NCI-H524 (cell line): ENCODE results near the gene CLIC3.

ENCODE experiments used
- DNase-seq, 2 experiments: peaks; one replicate each; lab custom pipeline; 2025; lab: John Stamatoyannopoulos, UW

Gene CLIC3

DNA sequence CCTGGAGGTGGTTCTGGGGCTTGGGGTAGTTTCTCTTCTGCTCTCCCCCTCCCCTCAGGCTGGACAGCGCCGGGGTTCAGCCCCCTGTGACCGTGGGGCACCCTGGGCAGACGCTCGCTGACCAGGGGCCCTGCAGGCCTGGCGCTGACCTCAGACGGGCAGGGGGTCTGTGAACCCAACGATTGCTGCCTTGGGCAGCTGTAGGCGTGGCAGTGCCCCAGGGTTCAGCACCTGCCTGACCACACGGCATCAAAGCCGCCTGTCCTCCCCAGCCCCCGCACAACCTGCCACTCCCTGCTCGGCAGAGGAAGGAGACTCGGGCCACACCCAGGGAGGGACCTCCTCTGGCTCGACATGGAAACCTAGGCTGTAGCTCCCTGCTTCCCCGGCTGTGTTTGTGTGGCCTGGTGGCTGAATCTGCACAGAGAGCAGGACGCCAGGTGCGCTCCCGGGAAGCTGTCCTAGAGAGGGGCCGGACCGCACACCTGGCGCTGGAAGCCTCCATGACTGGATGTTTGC is 32.1 kb downstream of the CLIC3 start:
- DNase-seq, result no peak

DNA sequence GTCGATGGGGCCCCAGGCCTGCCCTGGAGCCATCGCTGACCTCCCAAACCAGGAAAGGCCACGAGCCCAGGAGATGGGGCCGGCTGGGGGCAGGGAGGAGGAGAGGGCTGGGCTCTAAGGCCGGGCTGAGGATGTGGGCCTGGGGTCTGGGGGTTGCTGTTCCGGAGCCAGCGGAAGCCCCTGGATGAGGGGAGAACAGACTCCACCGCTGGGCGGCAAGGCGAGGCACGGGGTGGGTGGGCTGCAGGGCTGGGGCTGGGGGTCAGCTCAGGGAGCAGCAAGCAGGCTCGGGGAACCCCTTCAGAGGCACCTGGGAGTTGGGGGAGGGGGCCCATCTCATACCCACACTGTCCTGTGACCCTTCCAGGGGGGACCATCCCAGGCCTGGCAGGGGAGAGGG is 32.6 kb downstream of the CLIC3 start:
- no peak for DNase-seq

DNA sequence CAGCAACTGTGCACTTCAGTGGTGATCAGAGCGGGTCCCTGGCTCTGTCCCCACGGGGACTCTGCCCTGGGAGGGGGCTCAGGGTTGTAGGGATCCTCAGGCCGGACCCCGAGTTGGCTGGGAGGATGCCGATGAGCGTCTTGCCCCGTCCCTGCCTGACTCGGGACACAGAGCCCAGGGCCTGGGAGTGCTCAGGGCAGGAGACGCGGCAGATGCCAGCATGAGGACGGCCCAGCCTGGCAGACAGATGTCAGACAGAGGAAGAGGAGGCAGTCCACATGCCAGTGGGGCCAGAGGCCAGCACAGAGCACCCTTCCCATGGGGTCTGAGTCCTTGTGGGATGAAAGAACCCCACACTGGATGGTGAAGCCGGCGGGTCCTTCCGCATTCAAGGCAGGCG is 33.0 kb downstream of the CLIC3 start:
- DNase-seq, result peak in 1 of 2 experiments; percentile 53

DNA sequence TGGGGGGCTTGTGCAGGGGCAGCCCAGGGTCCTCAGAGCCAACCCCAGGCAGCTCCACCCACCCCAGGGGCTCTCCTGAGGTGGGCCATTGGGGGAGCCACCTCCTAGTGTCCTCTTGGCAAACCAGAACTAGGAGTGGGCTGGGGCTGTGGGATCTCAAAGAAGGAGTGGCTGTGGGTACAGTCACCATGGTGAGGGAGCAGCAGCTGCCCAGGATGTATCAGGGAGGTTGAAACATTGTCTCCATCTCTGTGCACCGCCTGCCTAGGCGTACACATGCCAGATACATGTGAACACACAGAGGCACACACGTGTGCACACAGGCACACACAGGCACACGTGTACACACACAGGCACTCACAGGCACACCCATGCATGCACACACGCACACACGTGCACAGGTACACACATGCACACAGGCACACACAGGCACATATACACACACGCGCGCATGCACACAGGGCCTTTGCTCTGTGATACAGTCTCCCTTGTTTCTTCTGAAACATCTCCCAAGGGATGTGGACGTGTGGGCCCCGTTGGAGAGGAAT is 33.6 kb downstream of the CLIC3 start:
- no peak for DNase-seq

DNA sequence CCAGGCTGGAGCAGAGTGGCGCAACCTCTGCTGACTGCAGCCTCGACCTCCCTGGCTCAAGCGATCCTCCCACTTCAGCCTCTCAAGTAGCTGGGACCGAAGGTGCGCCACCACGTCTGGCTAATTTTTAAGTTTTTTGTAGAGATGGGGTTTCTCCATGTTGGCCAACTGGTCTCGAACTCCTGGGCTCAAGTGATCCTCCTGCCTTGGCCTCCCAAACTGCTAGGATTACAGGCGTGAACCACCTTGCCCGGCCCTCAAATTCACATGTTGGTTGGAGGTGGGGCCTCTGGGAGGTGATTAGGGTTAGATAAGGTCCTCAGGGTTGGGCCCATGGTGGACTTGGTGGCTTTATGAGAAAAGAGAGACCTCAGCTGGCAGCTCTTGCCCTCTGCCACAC is 34.2 kb downstream of the CLIC3 start:
- DNase-seq, result no peak

DNA sequence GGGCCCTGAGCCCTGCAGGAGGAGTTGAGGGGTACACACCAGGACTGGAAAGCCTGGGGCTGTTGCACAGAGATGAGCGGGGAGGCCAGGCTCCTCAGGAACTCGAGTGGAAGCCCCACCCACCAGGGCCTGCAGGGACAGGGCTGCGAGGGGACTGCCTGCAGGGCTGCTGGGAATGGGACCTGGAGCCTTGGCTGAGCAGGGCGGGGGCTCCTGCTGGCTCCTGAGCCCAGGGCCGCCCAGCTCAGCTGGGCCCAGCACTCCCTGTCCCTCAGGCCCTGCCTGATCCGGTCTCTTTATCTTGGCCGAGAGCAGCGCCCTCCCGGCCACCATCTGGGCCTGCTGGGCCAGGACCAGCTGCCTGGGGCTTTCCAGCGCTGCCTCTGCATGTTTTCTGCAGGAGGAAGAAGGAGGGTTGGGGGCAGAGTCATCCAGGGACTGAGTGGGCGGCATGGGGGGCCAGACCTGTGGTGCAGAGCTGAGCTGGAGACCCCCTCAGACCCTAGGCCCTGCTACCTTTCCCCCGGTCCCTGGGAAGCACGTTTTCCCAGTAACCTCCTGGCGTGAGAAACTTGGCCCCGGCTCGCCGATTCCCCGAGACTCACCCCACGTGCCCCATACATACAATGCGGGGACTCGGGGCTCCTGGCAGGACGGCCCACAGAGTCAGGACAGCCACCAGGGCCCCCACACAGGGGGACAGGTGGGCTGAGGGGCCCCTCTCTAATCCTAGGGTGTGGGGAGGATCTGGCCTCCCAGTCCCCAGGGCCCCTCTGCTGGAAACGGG is 34.9 kb downstream of the CLIC3 start:
- DNase-seq, result peak in 1 of 2 experiments; percentile 26

DNA sequence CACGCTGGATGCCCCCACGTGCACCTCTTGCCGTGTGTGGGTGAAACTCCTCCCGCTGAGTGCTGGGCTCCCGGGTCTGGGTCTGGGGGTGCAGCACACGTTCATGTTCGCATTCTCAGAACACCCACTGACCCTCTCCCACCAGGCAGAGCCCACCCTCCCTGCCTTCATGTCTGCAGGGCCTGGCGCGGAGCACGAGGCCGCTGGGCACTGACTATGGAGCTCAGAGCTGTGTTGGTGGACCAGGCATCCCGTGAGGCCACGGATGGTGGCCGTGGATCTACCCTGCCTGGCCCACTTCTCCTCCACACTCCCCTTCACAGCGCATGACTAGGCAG is 35.5 kb downstream of the CLIC3 start:
- DNase-seq, result no peak

DNA sequence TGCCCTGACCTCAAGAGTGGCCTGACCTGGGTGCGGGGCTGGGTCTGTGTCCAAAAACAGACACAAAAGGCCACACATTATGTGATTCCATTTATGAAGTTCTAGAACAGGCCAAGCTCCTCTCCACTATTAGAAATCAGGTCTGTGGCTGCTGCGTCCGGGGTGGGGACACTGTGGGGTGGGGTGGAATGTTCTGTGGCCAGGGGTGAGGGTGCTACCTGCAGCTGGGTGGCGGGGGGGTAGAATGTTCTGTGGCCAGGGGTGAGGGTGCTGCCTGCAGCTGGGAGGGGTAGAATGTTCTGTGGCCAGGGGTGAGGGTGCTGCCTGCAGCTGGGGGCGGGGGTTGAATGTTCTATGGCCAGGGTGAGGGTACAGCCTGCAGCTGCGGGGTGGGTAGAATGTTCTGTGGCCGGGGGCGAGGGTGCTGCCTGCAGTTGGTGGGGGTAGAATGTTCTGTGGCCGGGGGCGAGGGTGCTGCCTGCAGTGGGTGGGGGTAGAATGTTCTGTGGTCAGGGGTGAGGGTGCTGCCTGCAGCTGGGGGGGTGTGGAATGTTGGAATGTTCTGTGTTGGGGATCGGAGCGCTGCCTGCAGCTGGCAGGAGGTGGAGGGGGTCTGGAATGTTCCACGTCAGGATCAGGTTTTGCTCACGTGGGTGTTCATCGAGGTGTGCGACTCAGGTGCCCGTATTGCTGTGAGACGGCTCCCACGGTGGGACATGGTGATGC is 36.0 kb downstream of the CLIC3 start:
- no peak for DNase-seq

DNA sequence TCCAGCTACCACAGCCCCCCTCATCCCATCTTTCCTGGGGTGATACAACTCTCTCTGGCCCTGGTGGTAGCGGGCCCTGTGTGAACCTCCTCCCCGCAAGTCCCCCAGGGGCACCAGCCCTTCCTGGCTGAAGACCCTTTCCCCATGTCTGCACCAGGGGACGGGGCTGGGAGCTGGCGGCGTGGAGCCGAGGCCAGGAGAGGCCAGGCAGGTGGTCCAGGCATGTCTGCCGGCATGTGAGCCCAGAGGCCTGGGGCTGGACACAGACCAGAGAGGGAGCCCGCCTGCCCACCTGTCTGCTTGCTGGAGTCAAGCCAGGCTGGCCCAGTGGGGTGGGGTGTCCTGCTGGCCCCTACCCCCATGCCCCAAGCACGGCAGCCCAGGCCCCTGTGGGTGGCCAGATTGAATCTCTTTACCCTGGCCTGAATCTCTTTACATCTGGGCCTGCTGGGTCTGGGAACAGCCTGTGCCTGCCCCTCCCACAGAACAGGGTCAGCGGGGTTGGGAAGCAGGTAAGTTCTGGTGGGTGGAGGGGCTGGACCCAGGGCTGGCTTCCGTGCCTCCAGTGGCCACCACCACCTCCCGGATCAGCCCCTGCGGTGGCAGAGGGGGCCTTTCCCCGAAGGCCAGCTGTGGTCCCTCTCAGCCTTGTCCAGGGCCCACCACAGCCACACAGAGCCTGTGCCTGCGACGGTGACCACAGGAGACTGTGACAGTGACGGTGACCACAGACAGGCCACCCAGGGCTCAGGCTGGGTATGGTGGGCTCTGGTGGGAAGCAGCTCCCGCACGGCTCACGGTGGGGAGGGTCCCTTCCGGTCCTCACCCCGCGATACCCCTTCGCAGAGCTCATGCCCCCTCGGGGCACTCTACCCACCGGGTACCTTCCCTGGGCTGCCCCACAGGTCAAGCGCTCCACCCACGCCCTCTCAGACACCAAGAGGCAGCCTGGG is 37.2 kb downstream of the CLIC3 start:
- no peak for DNase-seq

DNA sequence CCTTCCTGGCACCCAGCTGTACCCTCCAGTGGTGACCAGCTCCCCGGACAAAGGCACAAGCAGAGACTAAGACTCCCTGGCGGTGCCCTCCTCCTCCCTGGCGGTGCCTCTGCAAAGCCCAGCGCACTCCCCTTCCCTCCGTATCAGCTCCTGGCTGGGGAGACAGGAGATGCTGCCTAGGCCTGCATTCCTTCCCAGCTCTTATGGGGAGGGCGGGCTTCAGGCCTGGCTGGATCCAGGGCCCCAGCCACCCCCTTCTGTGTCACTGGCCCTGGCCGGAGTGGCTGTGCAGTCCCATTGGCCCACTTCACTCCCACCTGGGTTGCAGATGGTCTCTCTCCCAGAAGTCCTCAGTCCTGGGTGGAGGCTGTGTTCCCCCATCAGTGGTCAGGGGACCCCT is 37.9 kb downstream of the CLIC3 start:
- no peak for DNase-seq

DNA sequence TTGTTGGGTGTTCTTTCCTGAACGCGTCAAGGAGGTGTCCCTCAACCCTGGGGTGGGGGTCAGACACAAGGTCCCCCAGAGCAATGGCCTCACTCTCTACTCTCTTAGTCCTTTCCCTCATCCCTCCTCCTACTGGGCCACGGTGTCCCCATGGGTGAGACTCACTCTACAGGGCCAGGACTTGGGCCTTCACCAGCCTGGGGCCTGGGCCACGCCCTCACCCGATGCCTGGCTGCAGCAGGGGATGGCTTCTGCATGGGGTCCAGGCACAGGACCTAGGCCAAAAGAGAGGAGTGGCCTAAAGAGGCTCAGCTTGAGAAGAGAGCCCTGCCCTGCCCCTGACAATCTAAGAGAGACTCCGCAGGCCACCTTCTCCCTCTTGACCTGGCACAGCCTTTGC is 38.5 kb downstream of the CLIC3 start:
- DNase-seq, result no peak

DNA sequence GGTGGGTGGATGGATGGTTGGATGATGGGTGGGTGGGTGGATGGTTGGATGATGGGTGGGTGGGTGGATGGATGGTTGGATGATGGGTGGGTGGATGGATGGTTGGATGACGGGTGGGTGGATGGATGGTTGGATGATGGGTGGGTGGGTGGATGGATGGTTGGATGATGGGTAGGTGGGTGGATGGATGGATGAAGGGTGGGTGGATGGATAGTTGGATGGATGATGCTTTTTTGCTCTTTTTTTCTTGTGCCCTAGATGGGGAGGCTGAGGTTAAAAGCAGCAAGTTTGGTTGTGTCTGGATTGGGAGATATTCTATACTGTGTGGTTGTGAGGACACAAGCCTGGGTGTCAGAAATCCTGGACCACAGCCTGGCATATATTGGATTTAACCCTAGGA is 38.9 kb downstream of the CLIC3 start:
- DNase-seq, result no peak

DNA sequence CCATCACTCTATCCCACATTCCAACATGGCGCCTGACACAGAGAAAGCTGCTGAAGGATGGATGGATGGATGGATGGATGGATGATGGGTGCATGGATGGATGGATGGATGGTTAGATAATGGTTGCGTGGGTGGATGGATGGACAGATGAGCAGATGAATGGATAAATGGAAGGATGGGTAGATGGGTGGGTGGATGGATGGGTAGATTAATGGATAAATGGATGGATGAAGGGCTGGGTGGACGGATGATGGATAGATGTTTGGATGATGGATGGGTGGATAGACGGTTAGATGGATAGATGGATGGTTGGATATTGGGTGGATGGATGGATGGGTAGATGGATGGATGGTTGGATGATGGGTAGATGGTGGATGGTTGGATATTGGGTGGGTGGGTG is 39.8 kb downstream of the CLIC3 start:
- no peak for DNase-seq

DNA sequence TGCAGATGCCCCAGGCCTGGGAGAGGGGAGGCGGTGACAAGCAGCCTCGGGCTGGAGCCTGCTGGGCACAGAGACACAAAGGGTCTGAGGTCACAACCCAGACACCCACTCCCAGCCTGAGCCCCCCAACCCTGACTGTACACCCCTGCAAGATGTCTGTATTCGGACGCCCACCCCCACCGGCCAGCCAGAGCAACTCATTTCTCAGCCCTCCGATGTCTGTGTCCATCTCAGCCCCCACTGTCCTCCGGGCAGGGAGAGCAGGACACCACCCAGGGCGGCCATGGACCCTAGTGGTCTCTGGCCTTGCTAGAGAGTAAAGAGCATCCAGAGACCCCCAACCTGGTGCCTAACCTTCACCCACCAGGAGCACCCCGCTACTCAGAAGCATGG is 40.4 kb downstream of the CLIC3 start:
- DNase-seq, result no peak

DNA sequence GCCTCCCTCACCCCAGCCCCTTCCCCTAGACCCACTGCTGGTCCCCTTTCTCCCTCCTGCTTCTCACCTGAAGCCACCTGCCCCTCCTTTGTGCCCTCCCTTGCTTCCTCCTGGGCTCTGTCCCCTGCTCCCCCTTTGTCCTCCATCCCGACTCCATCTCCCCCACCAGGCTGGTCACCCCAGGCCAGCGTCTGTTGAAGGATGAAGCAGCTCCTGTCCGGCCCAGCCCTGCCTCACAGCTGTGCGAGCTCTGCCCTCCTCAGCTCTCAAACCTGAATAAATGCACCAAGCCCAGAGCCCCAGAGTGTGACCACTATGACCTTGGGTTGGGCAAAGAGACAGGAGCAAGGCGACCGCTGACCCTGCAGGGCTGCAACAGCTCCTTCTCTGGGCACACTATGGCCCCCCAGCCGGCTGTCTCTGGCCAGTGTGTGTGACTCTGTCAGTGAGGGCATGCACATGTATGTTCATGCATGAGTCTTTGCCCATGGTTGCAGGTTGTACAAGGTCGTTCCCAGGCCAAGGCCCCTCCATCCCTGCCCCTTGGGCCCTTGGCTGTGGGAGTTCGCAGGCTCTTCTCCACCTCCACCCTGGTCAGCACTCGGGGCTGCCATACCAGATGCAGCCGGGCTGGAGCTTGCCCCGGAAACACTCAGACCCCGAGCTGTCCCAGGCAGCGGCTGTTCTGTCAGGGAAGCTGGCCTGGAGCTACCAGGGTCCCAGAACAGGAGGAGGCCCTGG is 41.0 kb downstream of the CLIC3 start:
- no peak for DNase-seq

DNA sequence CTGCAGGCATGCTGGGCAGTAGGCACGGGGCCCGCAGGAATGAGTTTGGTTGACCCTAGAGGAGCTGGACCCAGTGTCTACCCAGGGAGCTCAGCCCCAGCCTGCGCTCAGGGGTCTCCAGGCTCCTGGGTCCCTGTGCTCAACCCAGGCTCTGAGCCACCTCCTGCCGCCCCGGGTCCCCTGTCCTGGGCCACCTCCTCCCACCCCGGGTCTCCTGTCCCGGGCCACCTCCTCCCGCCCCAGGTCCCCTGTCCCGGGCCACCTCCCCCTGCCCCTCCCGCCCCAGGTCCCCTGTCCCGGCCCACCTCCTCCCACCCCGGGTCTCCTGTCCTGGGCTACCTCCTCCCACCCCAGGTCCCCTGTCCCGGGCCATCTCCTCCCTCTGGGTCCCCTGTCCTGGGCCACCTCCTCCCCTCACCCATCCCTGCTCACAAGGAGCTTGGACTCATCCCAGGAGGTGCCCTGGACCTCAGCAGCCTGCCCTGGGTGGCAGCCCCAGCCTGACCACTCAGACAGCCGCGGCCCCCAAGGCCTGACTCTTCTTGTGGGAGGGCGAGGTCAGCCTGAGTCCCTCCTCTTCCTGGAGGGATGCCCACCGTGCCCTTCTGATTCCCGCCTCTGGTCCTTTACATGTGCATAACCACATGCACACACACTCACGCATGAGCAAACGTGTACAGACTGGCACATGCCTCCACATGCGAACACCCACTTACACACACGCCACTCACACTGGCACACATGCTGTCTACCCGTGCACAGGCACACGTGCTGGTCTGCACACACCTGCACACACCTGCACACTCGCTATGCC is 41.9 kb downstream of the CLIC3 start:
- no peak for DNase-seq

DNA sequence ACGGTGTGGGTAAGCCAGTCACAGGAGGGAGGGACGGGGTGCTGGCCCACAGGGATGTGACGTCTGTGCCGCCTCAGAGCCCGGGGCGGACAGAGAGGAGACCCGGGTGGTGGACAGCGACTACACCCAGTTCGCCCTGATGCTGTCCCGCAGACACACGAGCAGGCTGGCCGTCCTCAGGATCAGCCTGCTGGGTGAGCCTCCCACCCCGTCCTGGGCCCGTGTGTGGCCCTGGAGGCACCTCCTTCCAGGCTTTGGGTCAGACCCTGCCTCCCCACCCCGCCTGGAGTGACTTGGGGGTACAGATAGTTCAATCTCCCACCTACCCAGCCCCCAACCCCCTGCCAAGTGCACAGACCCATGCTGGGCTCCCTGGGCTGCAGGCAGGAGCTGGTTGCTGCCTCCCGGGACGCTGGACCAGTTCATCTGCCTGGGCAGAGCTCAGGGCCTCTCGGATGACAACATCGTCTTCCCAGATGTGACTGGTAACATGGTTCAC is 42.5 kb downstream of the CLIC3 start:
- no peak for DNase-seq

DNA sequence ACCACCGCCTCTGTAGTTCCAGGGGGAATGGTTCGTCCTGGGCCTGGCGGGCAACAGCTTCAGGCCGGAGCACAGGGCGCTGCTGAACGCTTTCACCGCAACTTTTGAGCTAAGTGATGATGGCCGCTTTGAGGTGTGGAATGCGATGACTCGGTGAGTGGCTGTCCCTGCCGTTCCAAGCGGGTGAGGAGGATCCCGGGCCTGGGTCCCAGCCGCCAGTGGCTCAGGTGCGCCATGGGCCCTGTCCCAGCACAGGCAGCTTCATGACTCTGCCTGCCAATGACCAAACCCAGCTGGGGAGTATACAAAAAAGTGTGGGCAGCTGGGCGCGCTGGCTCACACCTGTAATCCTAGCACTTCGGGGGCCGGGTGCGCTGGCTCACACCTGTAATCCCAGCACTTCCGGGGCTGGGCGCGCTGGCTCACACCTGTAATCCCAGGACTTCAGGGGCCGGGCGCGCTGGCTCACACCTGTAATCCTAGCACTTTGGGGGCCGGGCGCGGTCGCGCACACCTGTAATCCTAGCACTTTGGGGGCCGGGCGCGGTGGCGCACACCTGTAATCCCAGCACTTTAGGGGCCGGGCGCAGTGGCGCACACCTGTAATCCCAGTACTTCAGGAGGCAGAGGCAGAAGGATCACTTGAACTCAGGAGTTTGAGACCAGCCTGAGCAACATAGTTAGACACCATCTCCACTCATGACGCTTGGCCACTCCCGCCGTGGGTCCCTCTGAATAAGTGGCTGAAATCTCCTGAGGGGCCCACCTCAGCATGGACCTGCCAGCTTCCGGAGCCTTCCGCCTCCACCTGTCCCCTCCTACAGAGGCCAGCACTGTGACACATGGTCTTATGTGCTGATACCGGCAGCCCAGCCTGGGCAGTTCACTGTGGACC is 43.2 kb downstream of the CLIC3 start:
- no peak for DNase-seq

DNA sequence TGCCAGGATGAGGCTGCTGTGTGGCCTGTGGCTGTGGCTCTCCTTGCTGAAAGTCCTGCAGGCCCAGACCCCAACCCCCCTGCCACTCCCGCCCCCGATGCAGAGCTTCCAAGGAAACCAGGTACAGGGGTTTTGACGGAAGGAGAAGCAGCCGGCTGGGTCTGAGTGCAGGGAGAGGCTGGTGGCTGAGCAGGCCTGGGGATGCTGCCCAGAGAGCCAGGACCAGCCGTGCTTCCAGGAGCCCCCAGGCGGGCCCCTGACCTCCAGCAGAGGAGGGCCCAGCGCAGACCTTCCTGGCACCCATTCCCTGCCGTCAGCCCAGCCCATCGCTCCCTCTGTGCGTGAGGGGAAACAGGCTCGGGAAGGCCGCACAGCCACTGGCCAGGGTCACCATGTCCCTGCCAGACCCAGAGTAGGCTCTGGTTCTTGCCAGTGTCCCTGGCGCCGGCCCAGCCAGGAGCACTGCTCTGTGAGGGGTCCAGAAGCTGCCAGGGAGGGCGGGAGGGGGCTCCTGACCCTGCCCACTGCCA is 44.0 kb downstream of the CLIC3 start:
- no peak for DNase-seq
